ENCODE measurements around the gene SLC6A18.
"Not testable (repeated sequence)": the region's sequence is repeated elsewhere in the genome, so short reads cannot be mapped to it uniquely, and the experiment has no call there.

SLC6A18 gene

GRCh38 chr5:1265461-1266455, 40.6 kb downstream of the SLC6A18 start:
- H3K4me3 ChIP-seq (ENCODE audit: low read depth, low read length), result no peak overlapping the region
- no peak for TF ChIP-seq CTCF (IDR thresholded peaks at IDR 0.05; ENCODE audit: insufficient read depth, low read length, missing control alignments)
- no peak for DNase-seq (ENCODE audit: low read depth, low spot score)
- ChIA-PET POLR2A (no interaction called here), CTCF (no interaction called here)

GRCh38 chr5:1266791-1267190, 41.6 kb downstream of the SLC6A18 start:
- TF ChIP-seq CTCF (IDR thresholded peaks at IDR 0.05; ENCODE audit: insufficient read depth, low read length, missing control alignments), result no peak
- no peak for DNase-seq (ENCODE audit: low read depth, low spot score)
- ChIA-PET POLR2A (no interaction called here), CTCF (no interaction called here)
- H3K4me3 ChIP-seq (ENCODE audit: low read depth, low read length), result no peak overlapping the region

- POLR2A ChIA-PET; H3K4me3 ChIP-seq (ENCODE audit: low read depth, low read length); DNase-seq (ENCODE audit: low read depth, low spot score); CTCF ChIA-PET: not testable (repeated sequence)
Measured at GRCh38 chr5:1267464-1267863, 42.3 kb downstream of the SLC6A18 start.

- POLR2A ChIA-PET, result no interaction called here
- CTCF ChIA-PET, result no interaction called here
- DNase-seq (ENCODE audit: low read depth, low spot score), result no peak
- no peak for TF ChIP-seq CTCF (IDR thresholded peaks at IDR 0.05; ENCODE audit: insufficient read depth, low read length, missing control alignments)
- no peak overlapping the region for H3K4me3 ChIP-seq (ENCODE audit: low read depth, low read length)
Measured at GRCh38 chr5:1268056-1268455, 42.9 kb downstream of the SLC6A18 start.

- DNase-seq (ENCODE audit: low read depth, low spot score), result no peak
- no peak for TF ChIP-seq CTCF (IDR thresholded peaks at IDR 0.05; ENCODE audit: insufficient read depth, low read length, missing control alignments)
- no peak overlapping the region for H3K4me3 ChIP-seq (ENCODE audit: low read depth, low read length)
- ChIA-PET POLR2A (no interaction called here), CTCF (no interaction called here)
Measured at GRCh38 chr5:1268666-1269065, 43.5 kb downstream of the SLC6A18 start.

- CTCF ChIA-PET, result no interaction called here
- TF ChIP-seq CTCF (IDR thresholded peaks at IDR 0.05; ENCODE audit: insufficient read depth, low read length, missing control alignments), result no peak
- DNase-seq (ENCODE audit: low read depth, low spot score), result no peak
- H3K4me3 ChIP-seq (ENCODE audit: low read depth, low read length), result no peak overlapping the region
- POLR2A ChIA-PET, result no interaction called here
Measured at GRCh38 chr5:1270426-1270825, 45.2 kb downstream of the SLC6A18 start.

Data from AG04449 (cell line).